HG02970 (cell line): Measurements from ENCODE around the gene DAGLA.

Source experiments
- ATAC-seq: cut with Tn5 transposase; IDR thresholded peaks from one replicate; pipeline ENCODE4 v1.9.1; 2021; ENCODE audit warnings: mild to moderate bottlenecking, moderate library complexity, moderate number of reproducible peaks; ENCODE audit not compliant: unreplicated experiment, low FRiP score

DAGLA gene

DNA sequence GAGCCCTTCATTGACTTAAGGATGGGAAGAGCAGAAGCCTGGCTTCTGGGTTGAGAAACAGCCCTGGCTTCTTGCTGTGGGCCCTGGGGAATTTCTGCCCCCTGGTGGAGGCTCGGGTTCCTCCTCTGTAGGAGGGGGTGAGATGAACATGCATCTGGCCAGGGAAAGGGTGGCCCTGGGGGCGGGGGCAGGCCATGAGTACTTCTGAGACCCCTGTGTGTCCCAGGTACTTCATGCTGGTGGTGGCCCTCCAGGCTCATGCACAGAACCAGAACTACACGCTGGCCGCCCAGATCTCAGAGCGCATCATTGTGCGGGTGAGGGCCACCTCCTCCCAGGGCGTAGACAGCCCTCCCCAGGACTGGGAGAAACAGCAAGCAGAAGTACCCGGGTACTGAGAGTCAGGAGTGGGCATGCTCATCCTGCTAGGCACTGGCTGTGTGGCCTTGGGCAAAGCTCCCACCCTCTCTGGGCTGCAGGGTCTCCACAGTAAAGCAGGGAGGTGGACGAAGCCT lies 96.4 kb downstream of the DAGLA start:
- ATAC-seq = no peak

DNA sequence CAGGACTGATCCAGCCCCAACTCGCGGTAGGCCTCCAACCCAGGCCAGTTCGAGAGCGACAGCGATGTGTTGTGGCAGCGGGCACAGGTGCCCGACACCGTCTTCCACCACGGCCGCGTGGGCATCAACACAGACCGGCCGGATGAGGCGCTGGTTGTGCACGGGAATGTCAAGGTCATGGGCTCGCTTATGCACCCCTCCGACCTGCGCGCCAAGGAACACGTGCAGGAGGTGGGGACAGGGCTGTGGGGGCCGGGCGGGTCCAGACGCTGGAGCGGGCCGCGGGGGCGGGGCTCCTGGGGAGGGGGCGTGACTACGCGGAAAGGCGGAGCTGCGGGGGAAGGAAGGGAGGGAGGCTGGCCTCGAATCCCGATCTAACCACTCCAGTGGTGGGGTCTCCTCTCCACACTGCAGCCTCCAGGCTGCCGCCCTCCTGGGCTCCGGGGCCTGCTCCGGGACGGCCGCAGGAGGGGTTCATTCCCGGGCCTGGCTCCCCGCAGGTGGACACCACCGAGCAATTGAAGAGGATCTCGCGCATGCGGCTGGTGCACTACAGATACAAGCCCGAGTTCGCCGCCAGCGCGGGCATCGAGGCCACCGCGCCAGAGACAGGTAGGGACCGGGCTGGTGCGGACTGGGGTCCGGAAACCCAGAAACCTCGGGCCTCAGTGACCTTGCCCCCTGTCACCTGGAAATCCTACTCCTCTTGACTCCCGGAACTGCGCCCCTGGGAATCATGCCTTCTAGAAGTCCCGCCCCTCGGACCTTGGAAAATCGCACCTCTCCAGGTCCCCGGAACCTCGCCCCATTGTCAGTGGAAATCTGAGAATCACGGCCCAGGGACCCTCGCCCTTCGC lies 97.3 kb downstream of the DAGLA start:
- ATAC-seq = no peak

DNA sequence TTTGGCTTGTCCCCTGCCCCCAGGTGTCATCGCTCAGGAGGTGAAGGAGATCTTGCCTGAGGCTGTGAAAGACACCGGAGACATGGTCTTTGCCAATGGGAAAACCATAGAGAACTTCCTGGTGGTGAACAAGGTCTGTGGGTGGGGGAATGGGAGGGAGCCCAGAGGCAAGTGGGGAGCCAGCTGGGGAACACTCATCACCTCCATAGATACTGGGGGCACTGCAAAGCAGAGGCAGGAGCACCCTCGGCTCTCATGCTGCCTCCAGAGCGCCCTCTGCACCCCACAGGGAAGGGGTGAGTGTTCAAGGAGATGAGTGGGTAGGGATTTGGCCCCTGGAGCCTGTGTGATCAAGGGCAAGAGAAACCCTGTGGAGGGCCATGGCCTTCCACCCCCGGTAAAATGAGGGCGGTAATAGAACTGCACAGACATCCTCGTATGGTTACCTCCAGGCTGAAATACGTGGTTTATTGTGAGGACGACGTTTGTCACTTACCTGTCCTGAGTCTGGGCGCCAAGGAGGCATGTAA lies 98.2 kb downstream of the DAGLA start:
- no peak for ATAC-seq

DNA sequence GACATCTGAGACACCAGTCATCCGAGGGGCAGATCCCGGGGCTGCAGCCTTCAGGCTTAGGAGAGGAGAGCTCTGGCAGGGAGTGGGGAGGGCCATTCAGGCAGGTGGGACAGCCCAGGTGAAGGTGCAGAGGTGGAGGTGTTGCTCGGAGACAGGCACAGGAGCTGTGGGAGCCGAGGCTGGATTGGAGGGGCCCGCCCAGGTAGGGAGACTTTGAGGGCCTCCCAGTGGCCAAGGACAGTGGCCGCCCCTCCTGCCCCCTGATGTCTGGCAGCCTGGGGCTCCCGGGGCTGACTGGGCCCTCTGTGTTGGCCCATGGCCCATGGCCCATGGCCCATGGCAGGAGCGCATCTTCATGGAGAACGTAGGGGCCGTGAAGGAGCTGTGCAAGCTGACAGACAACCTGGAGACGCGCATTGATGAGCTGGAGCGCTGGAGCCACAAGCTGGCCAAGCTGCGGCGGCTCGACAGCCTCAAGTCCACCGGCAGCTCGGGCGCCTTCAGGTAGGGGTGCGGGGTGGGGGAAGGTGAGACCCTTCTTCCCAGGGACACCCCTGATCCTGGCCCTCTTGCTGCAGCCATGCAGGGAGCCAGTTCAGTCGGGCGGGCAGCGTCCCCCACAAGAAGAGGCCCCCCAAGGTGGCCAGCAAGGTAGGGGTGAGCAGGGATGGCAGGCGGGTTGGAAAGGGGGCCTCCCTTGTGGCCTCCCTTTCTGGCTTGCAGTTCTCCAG lies 98.9 kb downstream of the DAGLA start:
- ATAC-seq = no peak

DNA sequence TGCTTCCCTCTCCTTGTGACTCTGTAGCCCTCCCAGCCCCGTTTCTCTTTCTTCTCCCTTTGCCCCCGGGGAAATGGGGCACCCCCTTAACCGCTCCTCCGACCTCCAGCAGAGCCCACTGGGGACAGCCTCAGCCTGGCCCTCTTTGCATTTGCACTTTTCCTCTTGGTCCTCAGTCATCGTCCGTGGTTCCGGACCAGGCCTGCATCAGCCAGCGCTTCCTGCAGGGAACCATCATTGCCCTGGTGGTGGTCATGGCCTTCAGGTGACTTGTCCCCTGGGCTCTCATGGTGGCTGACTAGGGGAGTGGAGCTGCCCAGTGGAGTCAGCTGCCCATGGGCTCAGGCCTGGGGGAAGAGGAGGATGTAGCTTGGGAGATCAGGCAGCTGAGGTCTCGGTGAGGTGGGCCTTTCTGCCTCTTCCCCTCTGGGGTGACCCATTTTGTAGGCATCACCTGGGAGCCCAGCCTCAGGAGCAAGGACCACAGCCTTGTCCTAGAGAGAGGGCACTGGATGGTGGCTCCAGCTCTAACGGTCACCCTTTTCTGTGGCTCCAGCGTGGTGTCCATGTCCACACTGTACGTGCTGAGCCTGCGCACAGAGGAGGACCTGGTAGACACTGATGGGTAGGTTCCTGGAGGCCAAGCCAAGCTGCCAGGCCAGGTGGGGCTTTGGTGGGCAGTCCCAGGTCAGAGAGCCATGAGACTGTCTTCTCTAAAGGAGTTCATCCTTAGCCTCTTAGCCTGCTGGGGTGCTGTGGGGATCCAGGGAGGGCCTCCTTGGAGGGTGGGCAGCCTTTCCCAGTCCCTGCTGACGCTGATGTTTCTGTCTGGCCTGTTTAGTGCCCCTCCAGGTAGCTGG lies 99.7 kb downstream of the DAGLA start:
- ATAC-seq = no peak

DNA sequence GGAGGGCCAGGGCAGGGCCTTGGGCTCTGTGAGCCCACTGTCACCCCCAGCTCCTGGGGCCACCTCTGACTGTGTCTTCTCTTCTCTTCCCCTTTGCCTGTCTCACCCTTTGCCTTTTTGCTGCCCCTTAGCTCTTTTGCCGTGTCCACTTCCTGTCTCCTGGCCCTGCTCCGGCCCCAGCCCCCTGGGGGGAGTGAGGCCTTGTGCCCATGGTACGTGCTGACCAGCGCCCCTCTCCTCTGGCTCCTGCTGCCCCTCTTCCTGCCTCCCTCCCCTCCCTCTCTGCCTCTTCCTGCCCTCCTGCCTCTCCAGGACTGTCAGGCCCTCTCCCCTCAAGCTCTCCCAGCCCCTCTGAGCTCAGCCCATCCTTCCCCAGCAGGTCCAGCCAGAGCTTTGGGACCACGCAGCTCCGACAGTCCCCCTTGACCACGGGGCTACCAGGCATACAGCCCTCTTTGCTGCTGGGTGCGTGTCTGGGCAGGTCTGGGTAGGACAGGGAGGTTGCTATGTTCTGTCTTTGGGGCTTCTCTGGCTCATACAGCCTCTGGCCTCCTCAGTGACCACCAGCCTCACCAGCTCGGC lies 100.5 kb downstream of the DAGLA start:
- no peak for ATAC-seq

DNA sequence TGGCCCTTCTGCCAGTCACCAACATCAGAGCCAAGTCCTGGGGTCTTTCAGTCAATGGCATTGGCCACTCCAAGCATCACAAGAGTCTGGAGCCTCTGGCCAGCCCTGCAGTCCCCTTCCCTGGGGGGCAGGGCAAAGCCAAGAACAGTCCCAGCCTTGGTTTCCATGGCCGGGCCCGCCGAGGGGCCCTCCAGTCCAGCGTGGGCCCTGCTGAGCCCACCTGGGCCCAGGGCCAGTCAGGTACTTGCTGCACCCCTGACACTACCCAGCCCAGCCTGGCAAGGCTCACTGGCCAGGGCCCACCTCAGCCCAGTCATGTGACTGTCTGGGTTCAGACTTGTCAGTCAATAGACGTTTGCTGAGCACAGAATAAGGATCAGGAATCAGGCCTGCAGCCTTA lies 101.4 kb downstream of the DAGLA start:
- no peak for ATAC-seq

DNA sequence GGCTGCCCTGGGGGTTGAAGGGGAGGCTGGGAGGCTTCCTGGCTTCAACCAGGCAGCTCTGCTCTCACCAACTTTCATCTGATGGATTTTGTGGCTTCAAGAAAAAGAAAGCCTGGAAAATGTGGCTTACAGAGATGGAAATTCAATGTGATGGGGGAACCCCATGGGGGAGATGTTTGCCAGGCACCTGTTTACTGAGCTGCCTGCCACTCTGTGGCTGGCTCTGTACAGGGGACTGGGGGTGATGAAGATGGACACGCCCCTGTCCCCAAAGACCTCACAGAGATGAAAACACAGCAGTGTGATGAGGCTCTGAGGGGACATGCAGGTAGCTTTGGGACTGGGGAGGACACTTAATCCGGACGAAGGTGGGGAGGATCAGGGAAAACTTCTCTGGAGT lies 102.1 kb downstream of the DAGLA start:
- ATAC-seq = no peak

DNA sequence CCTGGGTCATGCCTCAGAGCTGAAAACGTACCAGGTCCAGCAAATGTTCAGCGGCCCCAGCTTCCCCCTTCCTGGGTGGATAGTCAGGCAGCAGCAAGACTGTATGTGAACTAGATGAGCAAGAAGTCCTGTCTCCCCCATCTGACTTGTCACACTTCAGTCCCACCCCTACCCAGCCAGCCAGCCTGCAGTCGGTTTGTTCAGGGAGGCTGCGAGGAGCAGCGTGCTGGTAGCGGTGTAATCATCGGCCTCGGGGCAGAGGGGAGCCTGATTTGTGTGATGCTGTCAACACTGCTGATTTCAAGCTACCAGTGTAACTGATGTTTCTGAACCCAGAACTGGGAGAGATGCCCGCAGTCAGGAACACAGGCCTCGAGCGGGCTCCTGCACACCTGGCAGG lies 102.7 kb downstream of the DAGLA start:
- ATAC-seq = no peak

DNA sequence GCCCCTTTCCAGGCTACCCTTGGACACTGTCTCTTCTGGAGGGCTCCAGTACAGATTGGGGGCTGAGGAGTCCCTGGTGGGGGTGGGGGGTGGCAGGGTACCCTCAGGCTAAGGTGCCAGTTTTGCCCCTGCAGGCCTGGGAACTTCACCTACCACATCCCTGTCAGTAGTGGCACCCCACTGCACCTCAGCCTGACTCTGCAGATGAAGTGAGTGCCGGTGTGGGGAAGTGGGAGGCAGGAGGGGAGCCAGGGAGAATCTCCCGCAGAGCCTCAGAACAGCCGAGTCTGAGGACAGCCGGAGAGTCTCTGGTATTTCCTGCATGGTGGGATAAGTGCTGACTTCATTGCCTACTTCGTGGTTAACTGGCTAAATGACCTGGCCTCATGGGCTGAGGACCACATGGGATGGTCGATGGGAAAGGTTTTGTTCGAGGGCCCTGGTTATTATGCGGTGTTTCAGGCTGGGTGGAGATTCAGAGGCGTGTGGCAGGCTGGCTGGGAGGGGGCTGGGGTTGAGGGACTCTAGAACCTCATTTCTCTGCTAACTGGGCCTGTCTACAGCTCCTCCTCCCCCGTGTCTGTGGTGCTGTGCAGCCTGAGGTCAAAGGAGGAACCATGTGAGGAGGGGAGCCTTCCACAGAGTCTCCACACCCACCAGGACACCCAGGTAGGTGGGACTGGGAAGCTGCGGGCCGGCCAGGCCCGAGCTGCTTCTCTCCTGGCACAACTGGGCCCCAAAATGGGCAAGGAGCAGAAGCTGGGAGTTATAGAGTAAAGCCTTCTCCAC lies 103.7 kb downstream of the DAGLA start:
- no peak for ATAC-seq

DNA sequence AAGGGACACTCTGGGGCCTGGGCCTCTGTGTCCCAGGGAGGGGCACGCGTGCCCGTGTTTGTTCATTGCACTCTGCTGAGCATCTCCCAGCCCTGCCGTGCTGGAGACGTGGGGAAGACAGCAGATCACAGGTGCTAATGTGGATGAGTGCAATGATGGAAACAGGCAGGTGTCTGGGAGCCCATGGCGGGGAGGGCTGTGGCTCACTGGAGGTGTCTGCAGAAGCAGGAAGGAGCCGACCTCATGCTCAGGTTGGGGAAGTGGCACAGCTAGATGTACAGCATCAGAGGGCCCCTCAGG lies 104.3 kb downstream of the DAGLA start:
- no peak for ATAC-seq

DNA sequence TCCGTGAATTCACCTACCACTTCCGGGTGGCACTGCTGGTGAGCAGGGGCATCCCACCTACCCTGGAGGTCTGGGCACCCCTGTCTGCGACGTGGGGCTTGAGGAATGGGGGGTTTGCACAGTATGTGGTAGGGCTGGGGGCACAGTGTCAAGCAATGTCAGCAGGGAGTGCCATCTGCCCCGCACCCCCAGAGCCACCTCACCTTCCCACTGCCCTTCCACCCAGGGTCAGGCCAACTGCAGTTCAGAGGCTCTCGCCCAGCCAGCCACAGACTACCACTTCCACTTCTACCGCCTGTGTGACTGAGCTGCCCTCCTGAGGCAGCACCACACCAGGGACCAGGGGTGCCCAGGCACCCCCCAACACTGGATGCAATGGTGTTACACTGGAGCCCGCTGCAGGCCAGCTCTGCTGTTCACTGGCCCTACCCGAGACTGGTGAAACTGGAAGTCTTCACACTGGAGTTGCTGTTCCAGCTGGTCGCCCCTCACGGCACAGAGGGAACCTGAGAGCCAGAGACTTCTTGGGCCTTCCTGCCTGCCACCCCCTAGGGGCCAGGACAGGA lies 105.7 kb downstream of the DAGLA start:
- no peak for ATAC-seq

DNA sequence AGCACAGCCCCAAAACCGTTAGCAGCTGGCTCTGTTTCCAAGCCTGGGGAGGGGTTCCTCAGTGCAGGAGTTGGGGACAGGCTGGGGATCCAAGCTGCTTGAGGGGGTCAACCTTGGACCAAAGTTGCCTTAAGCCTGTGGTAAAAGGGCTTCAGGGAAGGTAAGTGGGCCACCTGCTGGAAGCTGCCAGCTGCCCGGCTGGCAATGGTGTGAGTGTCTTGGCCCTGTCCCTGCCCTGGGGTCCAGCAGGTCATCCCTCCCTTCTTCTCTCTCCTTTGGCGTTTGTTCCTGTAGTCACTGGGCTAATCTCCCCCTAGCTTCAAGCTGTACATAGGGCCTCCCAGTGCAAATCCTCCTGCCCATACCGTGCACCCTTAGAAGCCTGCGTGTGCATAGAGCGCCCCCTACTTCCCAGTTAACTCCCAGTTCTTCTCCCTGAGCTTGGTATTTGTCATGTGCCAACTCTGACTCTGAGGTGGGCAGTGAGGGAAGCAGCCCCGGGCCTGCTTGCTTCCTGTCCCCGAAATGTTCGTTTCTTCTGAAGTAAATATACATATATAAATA lies 107.8 kb downstream of the DAGLA start:
- no peak for ATAC-seq

DNA sequence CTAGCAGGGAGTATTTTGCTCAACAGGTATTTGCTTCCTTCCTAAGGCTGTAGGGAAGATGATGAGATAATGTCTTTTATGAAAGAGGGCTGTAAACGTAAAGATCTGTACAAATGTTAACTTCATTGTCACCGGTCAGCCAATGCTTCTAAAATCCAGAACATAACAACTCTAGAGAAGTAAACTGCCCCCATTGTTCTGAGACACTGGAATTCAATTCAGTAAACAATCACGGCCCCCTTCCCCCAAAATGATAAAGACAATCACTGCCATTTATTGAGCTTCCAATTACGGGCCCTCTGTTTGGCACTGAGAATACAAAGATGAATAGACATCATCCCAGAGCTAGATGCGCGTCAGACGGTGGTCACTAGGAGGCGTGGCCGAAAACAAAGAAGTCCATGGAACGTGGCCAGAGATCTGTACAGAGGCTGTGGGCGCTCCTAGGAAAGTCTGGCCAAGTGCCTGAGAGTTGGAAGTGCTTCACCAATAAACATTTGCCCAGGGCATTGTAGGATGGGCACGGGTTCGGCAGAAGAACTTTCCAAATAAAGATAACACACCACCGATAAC lies 111.6 kb downstream of the DAGLA start:
- ATAC-seq = no peak

DNA sequence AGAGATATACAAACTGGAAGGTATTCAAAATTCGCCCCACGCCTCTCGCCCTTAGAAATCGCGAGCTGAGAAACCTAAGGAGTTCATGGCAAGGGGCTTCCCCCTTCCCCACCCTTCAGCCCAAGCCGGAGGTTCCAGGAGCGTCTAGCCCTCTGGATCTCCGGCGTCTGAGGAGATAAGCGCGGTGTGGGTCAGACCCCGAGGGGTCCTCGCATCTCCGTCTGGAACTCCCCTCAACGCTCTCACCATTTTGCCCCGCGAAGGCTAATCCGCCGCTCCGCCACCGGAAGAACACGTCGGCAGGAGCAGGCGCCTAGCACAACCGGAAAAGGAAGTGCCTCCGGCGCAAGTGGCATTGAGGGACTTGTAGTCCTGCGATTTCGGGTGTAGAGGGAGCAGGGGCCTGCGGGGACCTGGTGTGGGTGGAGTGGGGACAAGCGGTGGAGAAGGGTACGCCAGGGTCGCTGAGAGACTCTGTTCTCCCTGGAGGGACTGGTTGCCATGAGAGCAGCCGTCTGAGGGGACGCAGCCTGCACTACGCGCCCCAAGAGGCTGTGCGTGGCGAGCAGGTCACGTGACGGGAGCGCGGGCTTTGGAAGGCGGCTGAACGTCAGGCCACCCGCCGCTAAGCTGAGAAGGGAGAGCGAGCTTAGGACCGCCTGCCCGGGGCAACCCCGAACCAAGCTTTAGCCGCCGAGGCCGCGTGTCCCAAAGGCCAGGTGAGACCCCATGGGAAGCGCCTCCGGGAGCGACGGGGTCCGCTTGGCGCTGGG lies 112.3 kb downstream of the DAGLA start, which contains the start of the genes FEN1 and TMEM258:
TSS of gene FEN1 (plus strand) at position 602 of the 773 bp plus-strand sequence. CDS start 2,451 bp downstream, outside the sequence.
TSS of gene TMEM258 (minus strand) at position 290 of the 773 bp plus-strand sequence. CDS start at position 249, 41 bp downstream.
- peak; percentile 81 for ATAC-seq

DNA sequence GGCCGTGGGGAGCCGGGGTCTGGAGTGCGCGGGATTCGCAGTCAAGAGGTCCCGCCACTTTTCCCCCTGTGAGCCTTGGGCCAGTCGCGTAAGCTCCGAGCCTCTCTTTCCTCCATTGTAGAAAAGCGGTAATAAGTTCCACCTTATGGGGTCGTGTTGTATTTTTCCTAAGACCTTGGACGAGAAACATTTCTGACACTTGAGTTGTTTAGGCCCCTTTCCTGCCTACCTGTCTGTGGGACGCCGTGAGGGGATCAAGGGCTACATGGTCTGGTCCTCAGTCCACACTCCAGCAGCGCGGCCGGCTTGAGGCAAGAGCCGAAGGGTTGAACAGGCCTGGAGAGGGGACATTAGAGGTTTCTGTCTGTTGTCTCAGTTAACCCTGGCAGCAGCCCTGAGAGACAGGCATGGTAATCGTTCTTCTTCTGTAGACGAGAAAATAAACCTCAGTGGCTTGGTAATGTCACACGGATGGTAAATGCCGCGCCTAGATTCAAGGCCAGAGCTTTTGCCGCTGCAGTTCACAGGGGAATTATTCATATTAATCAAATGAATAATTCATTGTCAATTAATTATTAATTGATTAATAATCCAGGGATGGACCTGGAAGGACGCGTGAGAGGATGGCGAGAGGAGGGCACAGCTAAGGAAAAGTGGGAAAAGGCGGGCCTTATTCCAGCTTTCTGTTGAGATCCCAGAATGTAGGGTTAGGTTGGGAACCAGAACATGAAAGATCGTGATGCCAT lies 113.1 kb downstream of the DAGLA start:
- ATAC-seq = no peak

DNA sequence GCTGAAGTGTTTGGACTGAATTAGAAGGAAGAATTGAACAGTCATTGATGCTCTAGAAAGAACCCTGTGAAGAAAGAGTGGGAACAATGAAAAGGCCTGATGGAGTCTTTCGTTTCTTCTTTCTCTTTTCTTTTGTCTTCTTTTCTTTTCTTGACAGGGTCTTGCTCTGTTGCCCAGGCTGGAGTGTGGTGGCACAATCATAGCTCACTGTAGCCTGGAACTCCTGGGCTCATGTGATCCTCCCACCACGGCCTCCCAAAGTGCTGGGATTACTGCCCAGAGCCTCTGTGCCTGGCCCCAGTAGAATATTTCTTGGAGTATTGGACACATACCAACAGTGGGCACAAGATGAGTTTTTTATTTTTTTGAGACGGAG lies 113.6 kb downstream of the DAGLA start:
- ATAC-seq = no peak
